ENCODE data around the gene SPECC1L. TPM values are rescaled to one million over a fixed set of nuclear protein-coding genes. Genes with fewer than 3 reads are reported as not detected.

Gene SPECC1L
- total and polyA plus RNA-seq, 4 experiments from 2014 or later, result 4.3 to 62.1 (median 32.0) TPM

DNA sequence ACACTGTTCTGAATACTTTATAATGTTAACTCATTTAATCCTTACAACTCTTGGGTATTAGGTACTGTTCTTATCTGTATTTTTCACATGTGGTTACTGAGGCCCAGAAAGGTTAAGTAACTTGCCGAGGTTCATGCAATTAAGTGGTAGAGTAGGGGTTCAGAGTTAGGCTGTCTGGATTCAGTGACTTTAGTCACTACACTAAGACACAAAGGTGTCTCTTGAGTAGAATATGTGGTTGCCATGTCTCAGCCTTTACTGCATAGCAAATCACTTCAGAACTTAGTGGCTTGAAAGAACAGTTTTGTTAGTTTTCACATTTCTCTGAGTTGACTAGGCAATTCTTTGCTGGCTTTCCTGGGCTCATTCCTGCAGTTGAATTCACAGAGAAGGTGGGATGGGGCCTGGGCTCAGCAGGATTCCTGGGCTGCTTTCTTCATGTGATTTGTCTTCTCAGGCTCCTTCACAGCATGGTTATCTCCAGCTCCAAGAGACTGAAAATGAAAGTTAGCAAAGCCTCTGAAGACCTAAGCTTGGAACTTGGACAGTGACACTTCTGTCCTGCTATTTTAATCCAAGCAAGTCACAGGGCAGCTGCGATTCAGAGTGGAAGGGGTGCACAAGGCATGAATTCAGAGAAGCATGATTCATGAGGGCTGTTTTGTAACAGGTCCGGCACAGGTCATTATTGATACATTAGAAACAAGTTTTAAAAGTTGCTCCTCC is 68.3 kb downstream of the SPECC1L start:
- peak overlapping the region in 3 of 7 donors; percentile 29 to 58 (median 52) for H3K27ac Mint-ChIP-seq
- no peaks in the 10 kb centered on the region for H3K9me3 ChIP-seq (ENCODE audit: control insufficient read depth in 1 of 2, low read length in 2 of 2)
- no peak overlapping the region for H3K27ac ChIP-seq (ENCODE audit: low read depth, low read length)
- H3K36me3 ChIP-seq (ENCODE audit: insufficient read depth, low read length), result peaks cover 35% of the 10 kb centered on the region
- ChIA-PET POLR2A (ENCODE audit: partially characterized antibody) (no interaction called here), CTCF (ENCODE audit: partially characterized antibody) (no interaction called here)
- H3K4me3 ChIP-seq (ENCODE audit: low read length in 2 of 2), result no peak overlapping the region
- H3K4me1 ChIP-seq (ENCODE audit: insufficient read depth, low read length), result peaks cover 6% of the 10 kb centered on the region
- intact Hi-C loops (cut with micrococcal nuclease), result no loop called here
- H3K4me1 Mint-ChIP-seq, result peaks cover 6 to 10% (median 7%) of the 10 kb centered on the region in 4 donors
- H3K27me3 Mint-ChIP-seq, result no peaks in the 10 kb centered on the region
- peaks cover 43 to 65% of the 10 kb centered on the region in 2 donors for H3K36me3 Mint-ChIP-seq
- no peaks in the 10 kb centered on the region for H3K27me3 ChIP-seq (ENCODE audit: insufficient read depth, low read length)
- no peak overlapping the region for H3K4me3 Mint-ChIP-seq
- DNase-seq, result no peak
- no peaks in the 10 kb centered on the region for H3K9me3 Mint-ChIP-seq

DNA sequence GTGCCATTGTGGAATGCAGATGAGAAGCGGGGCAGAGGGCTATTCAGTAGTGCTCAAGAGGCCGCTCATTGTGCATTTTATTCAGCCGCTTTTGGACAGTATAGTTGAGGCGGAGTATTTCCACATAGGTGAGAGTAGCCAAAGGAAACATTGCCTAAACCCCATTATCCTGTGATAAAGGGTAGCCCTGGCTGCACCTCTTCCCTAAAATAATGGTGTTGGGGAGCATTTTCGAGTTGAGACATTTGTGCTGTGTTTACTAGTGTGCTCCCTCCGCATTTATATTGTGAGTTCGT is 68.8 kb downstream of the SPECC1L start:
- CTCF ChIA-PET (ENCODE audit: partially characterized antibody), result interaction anchor here (0.8 kb wide), 1 partner anchor 12 kb away, joined by 3 read pairs; no protein-coding TSS in a partner anchor
- peaks cover 35% of the 10 kb centered on the region for H3K36me3 ChIP-seq (ENCODE audit: insufficient read depth, low read length)
- Mint-ChIP-seq H3K27me3 (no peaks in the 10 kb centered on the region), H3K4me1 (peaks cover 6 to 10% (median 7%) of the 10 kb centered on the region in 4 donors), H3K27ac (no peak overlapping the region), H3K4me3 (no peak overlapping the region), H3K36me3 (peaks cover 48 to 67% of the 10 kb centered on the region in 2 donors), H3K9me3 (no peaks in the 10 kb centered on the region)
- H3K4me1 ChIP-seq (ENCODE audit: insufficient read depth, low read length), result peaks cover 6% of the 10 kb centered on the region
- no peak for DNase-seq
- intact Hi-C loops (cut with micrococcal nuclease), result no loop called here
- POLR2A ChIA-PET (ENCODE audit: partially characterized antibody), result no interaction called here
- no peak overlapping the region for H3K4me3 ChIP-seq (ENCODE audit: low read length in 2 of 2)
- no peaks in the 10 kb centered on the region for H3K27me3 ChIP-seq (ENCODE audit: insufficient read depth, low read length)
- H3K27ac ChIP-seq (ENCODE audit: low read depth, low read length), result no peak overlapping the region
- H3K9me3 ChIP-seq (ENCODE audit: control insufficient read depth in 1 of 2, low read length in 2 of 2), result no peaks in the 10 kb centered on the region

DNA sequence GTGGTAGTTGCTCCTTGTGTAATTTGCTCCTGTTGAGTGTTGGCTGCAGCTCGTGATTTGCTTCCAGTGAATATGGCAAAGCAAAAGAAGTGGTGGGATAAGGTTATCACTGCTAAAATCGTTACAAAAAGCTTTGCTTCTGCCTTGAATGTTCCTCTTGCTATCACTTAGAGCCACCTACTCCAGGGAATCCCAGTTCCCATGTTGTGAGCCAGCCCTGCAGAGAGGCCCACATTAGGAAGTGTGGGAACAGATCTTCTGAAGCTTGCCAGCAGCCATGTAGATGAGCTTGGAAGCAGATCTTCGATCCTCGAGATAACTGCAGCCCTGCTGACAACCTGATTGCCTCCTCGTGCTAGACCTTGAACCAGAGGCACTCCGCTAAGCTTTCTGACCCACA is 71.0 kb downstream of the SPECC1L start:
- Histone ChIP-seq H3K4me1 (ENCODE audit: insufficient read depth, low read length) (no peaks in the 10 kb centered on the region), H3K27me3 (ENCODE audit: insufficient read depth, low read length) (no peaks in the 10 kb centered on the region), H3K9me3 (ENCODE audit: control insufficient read depth in 1 of 2, low read length in 2 of 2) (no peaks in the 10 kb centered on the region), H3K4me3 (ENCODE audit: low read length in 2 of 2) (no peak overlapping the region), H3K27ac (ENCODE audit: low read depth, low read length) (no peak overlapping the region), H3K36me3 (ENCODE audit: insufficient read depth, low read length) (peaks cover 27% of the 10 kb centered on the region)
- H3K4me3 Mint-ChIP-seq, result no peak overlapping the region
- DNase-seq, result no peak
- ChIA-PET CTCF (ENCODE audit: partially characterized antibody) (interaction anchor here (1.0 kb wide), 1 partner anchor 161 kb away, joined by 3 read pairs; no protein-coding TSS in a partner anchor), POLR2A (ENCODE audit: partially characterized antibody) (no interaction called here)
- no peaks in the 10 kb centered on the region for H3K9me3 Mint-ChIP-seq
- peaks cover 53 to 72% of the 10 kb centered on the region in 2 donors for H3K36me3 Mint-ChIP-seq
- no peaks in the 10 kb centered on the region for H3K27me3 Mint-ChIP-seq
- H3K27ac Mint-ChIP-seq, result no peak overlapping the region
- no peaks in the 10 kb centered on the region for H3K4me1 Mint-ChIP-seq
- intact Hi-C loops (cut with micrococcal nuclease), result no loop called here

DNA sequence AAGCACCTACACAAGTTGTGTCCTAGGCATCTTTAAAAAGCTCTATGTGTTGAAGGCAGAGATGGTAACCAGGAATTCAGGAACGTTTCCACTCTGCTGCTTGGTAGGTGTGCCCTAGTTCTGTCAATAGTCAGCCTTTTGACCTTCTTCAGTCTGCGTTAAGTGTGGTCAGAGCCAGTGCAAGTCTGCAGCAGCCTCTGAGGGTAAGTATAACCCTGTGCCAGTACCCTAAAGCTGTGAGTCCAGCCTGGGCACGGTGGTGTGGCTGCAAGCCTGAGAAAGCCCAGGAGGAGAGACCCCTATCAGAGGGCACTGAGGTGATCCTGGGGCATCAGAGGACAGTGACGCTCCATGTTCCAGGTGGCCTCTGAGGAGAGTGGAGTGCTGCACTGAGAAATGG is 80.0 kb downstream of the SPECC1L start:
- peaks cover 67 to 80% of the 10 kb centered on the region in 2 donors for H3K36me3 Mint-ChIP-seq
- H3K27ac Mint-ChIP-seq, result no peak overlapping the region
- Histone ChIP-seq H3K27ac (ENCODE audit: low read depth, low read length) (no peak overlapping the region), H3K4me1 (ENCODE audit: insufficient read depth, low read length) (no peaks in the 10 kb centered on the region), H3K4me3 (ENCODE audit: low read length in 2 of 2) (no peak overlapping the region), H3K9me3 (ENCODE audit: control insufficient read depth in 1 of 2, low read length in 2 of 2) (no peaks in the 10 kb centered on the region), H3K27me3 (ENCODE audit: insufficient read depth, low read length) (no peaks in the 10 kb centered on the region), H3K36me3 (ENCODE audit: insufficient read depth, low read length) (peaks cover 45% of the 10 kb centered on the region)
- H3K27me3 Mint-ChIP-seq, result no peaks in the 10 kb centered on the region
- DNase-seq, result no peak
- H3K4me1 Mint-ChIP-seq, result peaks cover 0 to 7% (median 0%) of the 10 kb centered on the region in 4 donors
- H3K9me3 Mint-ChIP-seq, result peaks cover 0 to 4% (median 0%) of the 10 kb centered on the region in 8 donors
- ChIA-PET CTCF (ENCODE audit: partially characterized antibody) (no interaction called here), POLR2A (ENCODE audit: partially characterized antibody) (interaction anchor here (0.6 kb wide), 1 partner anchor 843 kb away, joined by 3 read pairs; no protein-coding TSS in a partner anchor)
- no peak overlapping the region for H3K4me3 Mint-ChIP-seq
- intact Hi-C loops (cut with micrococcal nuclease), result no loop called here

DNA sequence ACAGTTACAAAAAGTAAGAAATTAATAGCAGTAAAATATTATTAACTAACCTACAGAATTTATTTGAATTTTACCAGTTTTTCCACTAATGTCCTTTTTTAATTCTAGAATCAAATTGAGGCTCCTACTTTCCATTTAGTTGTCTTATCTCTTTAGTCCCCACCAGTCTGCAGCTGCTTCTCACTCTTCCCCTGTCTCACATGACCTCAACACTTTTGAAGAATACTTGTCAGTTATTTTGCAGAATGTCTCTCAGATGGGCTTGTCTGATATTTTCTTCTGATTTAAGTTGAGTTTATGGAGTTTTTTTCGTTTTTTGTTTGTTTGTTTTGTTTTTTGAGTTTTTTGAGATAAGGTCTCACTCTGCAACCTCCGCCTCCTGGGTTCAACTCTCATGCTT is 82.5 kb downstream of the SPECC1L start:
- H3K27ac ChIP-seq (ENCODE audit: low read depth, low read length), result no peak overlapping the region
- peaks cover 67 to 72% of the 10 kb centered on the region in 2 donors for H3K36me3 Mint-ChIP-seq
- CTCF ChIA-PET (ENCODE audit: partially characterized antibody), result no interaction called here

DNA sequence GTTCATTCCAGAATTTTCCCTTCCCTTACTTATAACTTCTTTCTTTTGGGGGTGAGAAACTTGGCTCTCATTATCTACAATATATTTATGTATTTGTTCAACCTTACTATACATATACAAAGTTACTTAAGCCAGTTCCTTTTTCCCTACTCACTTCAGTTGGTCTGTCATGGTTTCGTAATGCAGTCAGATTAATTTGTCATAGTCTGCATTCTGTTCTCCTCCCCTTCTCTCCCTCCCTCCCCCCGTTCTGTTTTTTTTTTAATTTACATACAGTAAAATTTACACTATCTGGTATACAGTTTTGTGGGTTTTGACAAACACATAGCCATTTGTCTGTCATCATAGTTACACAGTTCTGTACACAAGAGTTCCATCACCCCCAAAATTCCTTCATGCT is 84.9 kb downstream of the SPECC1L start:
- no peak overlapping the region for H3K27ac ChIP-seq (ENCODE audit: low read depth, low read length)
- Mint-ChIP-seq H3K27ac (peak overlapping the region in 2 of 7 donors; percentile 23 to 30), H3K4me3 (no peak overlapping the region), H3K4me1 (peaks cover 0 to 6% (median 0%) of the 10 kb centered on the region in 4 donors), H3K9me3 (peaks cover 0 to 4% (median 0%) of the 10 kb centered on the region in 8 donors), H3K27me3 (no peaks in the 10 kb centered on the region), H3K36me3 (peaks cover 61 to 64% of the 10 kb centered on the region in 2 donors)
- H3K27me3 ChIP-seq (ENCODE audit: insufficient read depth, low read length), result no peaks in the 10 kb centered on the region
- peaks cover 8% of the 10 kb centered on the region for H3K36me3 ChIP-seq (ENCODE audit: insufficient read depth, low read length)
- no peaks in the 10 kb centered on the region for H3K9me3 ChIP-seq (ENCODE audit: control insufficient read depth in 1 of 2, low read length in 2 of 2)
- ChIA-PET CTCF (ENCODE audit: partially characterized antibody) (no interaction called here), POLR2A (ENCODE audit: partially characterized antibody) (no interaction called here)
- H3K4me1 ChIP-seq (ENCODE audit: insufficient read depth, low read length), result no peaks in the 10 kb centered on the region
- DNase-seq, result no peak
- no peak overlapping the region for H3K4me3 ChIP-seq (ENCODE audit: low read length in 2 of 2)
- intact Hi-C loops (cut with micrococcal nuclease), result no loop called here

More for the DNA sequence above, 82.5 kb downstream of the SPECC1L start:
- Mint-ChIP-seq H3K4me3 (no peak overlapping the region), H3K4me1 (peaks cover 0 to 7% (median 0%) of the 10 kb centered on the region in 4 donors), H3K27ac (peak overlapping the region in 1 of 7 donors; percentile 69), H3K27me3 (no peaks in the 10 kb centered on the region), H3K9me3 (peaks cover 0 to 4% (median 0%) of the 10 kb centered on the region in 8 donors)
- Histone ChIP-seq H3K4me1 (ENCODE audit: insufficient read depth, low read length) (no peaks in the 10 kb centered on the region), H3K4me3 (ENCODE audit: low read length in 2 of 2) (no peak overlapping the region), H3K36me3 (ENCODE audit: insufficient read depth, low read length) (peaks cover 28% of the 10 kb centered on the region), H3K27me3 (ENCODE audit: insufficient read depth, low read length) (no peaks in the 10 kb centered on the region), H3K9me3 (ENCODE audit: control insufficient read depth in 1 of 2, low read length in 2 of 2) (no peaks in the 10 kb centered on the region)
- POLR2A ChIA-PET (ENCODE audit: partially characterized antibody), result no interaction called here
- intact Hi-C loops (cut with micrococcal nuclease), result no loop called here
- DNase-seq, result no peak

DNA sequence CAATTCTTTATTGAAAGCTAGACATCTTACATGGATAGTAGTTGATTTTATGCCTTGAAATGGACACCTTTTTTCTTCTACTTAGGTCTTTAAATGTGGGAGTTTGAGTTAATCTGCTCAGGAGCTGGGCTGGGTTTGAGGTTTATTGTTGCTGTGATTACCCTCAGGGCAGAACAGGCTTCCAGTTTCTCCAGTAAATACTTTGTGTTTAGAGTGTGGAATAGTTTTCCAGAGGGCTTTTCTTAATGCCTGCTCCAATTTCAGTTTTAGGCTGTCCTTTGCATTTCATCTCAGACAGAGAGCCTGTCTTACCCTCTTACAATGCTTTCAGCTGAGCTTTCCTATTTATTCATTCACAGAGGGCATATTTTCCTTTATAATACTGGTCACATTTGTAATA is 86.9 kb downstream of the SPECC1L start:
- Mint-ChIP-seq H3K36me3 (peaks cover 58 to 60% of the 10 kb centered on the region in 2 donors), H3K4me3 (no peak overlapping the region), H3K27ac (peak overlapping the region in 2 of 7 donors; percentile 44 to 67), H3K9me3 (peaks cover 0 to 4% (median 0%) of the 10 kb centered on the region in 8 donors), H3K27me3 (no peaks in the 10 kb centered on the region), H3K4me1 (peaks cover 0 to 6% (median 0%) of the 10 kb centered on the region in 4 donors)
- Histone ChIP-seq H3K27ac (ENCODE audit: low read depth, low read length) (no peak overlapping the region), H3K27me3 (ENCODE audit: insufficient read depth, low read length) (no peaks in the 10 kb centered on the region), H3K36me3 (ENCODE audit: insufficient read depth, low read length) (peaks cover 5% of the 10 kb centered on the region), H3K9me3 (ENCODE audit: control insufficient read depth in 1 of 2, low read length in 2 of 2) (no peaks in the 10 kb centered on the region), H3K4me1 (ENCODE audit: insufficient read depth, low read length) (no peaks in the 10 kb centered on the region), H3K4me3 (ENCODE audit: low read length in 2 of 2) (no peak overlapping the region)
- no peak for DNase-seq
- CTCF ChIA-PET (ENCODE audit: partially characterized antibody), result no interaction called here
- intact Hi-C loops (cut with micrococcal nuclease), result no loop called here
- POLR2A ChIA-PET (ENCODE audit: partially characterized antibody), result no interaction called here
